ENCODE measurements around the gene PZP. TPM values are rescaled to one million over a fixed set of nuclear protein-coding genes. Genes with fewer than 3 reads are reported as not detected.
"Not testable (repeated sequence)": the region's sequence is repeated elsewhere in the genome, so short reads cannot be mapped to it uniquely, and the experiment has no call there.

Gene PZP
- not detected in 2 replicates for total RNA-seq (2014; rRNA removed; shearing (Covaris generic))

GRCh38 chr12:9208229-9208628 lies at the start of gene PZP:
TSS of gene PZP (minus strand) at chr12:9208395. CDS start at chr12:9208341, 54 bp downstream.
- no peak for DNase-seq (ENCODE audit: low read depth)

GRCh38 chr12:9256758-9257405 lies 48.7 kb upstream of the PZP start:
- no peak for DNase-seq (ENCODE audit: low read depth)

GRCh38 chr12:9256341-9256740 lies 48.1 kb upstream of the PZP start:
- no peak for DNase-seq (ENCODE audit: low read depth)

- DNase-seq (ENCODE audit: low read depth), result no peak
These were observed 47.6 kb upstream of the PZP start for GRCh38 chr12:9255837-9256236.

- DNase-seq (ENCODE audit: low read depth), result no peak
These were observed 45.3 kb upstream of the PZP start for GRCh38 chr12:9253464-9253863.

- DNase-seq (ENCODE audit: low read depth), result not testable (repeated sequence)
These were observed 44.6 kb upstream of the PZP start for GRCh38 chr12:9252791-9253190.

- no peak for DNase-seq (ENCODE audit: low read depth)
These were observed 44.1 kb upstream of the PZP start for GRCh38 chr12:9252256-9252655.

GRCh38 chr12:9248435-9248834 lies 40.2 kb upstream of the PZP start:
- no peak for DNase-seq (ENCODE audit: low read depth)

GRCh38 chr12:9244894-9245293 lies 36.7 kb upstream of the PZP start:
- peak; percentile 33 for DNase-seq (ENCODE audit: low read depth)

GRCh38 chr12:9243999-9244649 lies 35.9 kb upstream of the PZP start:
- DNase-seq (ENCODE audit: low read depth), result no peak

- DNase-seq (ENCODE audit: low read depth), result no peak
These were observed 33.1 kb upstream of the PZP start for GRCh38 chr12:9241301-9241700.

GRCh38 chr12:9240776-9241175 lies 32.6 kb upstream of the PZP start:
- no peak for DNase-seq (ENCODE audit: low read depth)

- peak; percentile 19 for DNase-seq (ENCODE audit: low read depth)
These were observed 31.9 kb upstream of the PZP start for GRCh38 chr12:9240004-9240635.

GRCh38 chr12:9237286-9237685 lies 29.1 kb upstream of the PZP start:
- no peak for DNase-seq (ENCODE audit: low read depth)

GRCh38 chr12:9235519-9235918 lies 27.3 kb upstream of the PZP start:
- no peak for DNase-seq (ENCODE audit: low read depth)

GRCh38 chr12:9227950-9228349 lies 19.8 kb upstream of the PZP start:
- no peak for DNase-seq (ENCODE audit: low read depth)

- DNase-seq (ENCODE audit: low read depth), result no peak
These were observed 15.6 kb upstream of the PZP start for GRCh38 chr12:9223830-9224229.

GRCh38 chr12:9221483-9221882 lies 13.3 kb upstream of the PZP start:
- no peak for DNase-seq (ENCODE audit: low read depth)

- DNase-seq (ENCODE audit: low read depth), result not testable (repeated sequence)
These were observed 12.8 kb upstream of the PZP start for GRCh38 chr12:9221011-9221410.

GRCh38 chr12:9214534-9214933 lies 6.3 kb upstream of the PZP start:
- DNase-seq (ENCODE audit: low read depth), result no peak

GRCh38 chr12:9211687-9212086 lies 3.5 kb upstream of the PZP start:
- DNase-seq (ENCODE audit: low read depth), result no peak

GRCh38 chr12:9204380-9204779 lies 3.8 kb downstream of the PZP start:
- DNase-seq (ENCODE audit: low read depth), result no peak

GRCh38 chr12:9198012-9198411 lies 10.2 kb downstream of the PZP start:
- no peak for DNase-seq (ENCODE audit: low read depth)
